UCSD-AML1 (cell line): ENCODE measurements around the gene ADORA2A.
"Not testable (repeated sequence)": the region's sequence is repeated elsewhere in the genome, so short reads cannot be mapped to it uniquely, and the experiment has no call there.

Experiments
- DNase-seq: peaks from one replicate; lab custom pipeline; 2025; ENCODE audit not compliant: unreplicated experiment; lab: John Stamatoyannopoulos, UW

The ADORA2A gene

DNA sequence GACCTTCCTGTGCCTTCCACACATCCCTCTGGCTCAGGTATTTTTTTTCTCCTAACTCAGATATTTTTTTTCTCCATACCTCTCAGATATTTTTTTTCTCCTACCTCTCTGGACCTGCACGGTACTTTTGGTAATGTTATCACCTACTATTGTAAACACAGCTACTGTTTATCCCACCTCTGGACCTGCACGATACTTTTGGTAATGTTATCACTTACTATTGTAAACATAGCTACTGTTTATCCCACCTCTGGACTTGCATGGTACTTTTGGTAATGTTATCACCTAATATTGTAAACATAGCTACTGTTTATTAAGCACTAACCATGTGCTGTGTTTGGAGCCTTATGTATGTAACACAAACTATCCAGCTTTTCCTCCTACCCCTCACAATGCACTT is 55.6 kb downstream of the ADORA2A start:
- no peak for DNase-seq

GRCh38 chr22:24483976-24484545 is 56.7 kb downstream of the ADORA2A start:
- no peak for DNase-seq

GRCh38 chr22:24485170-24485569 is 57.8 kb downstream of the ADORA2A start:
- DNase-seq: no peak

GRCh38 chr22:24485608-24486007 is 58.2 kb downstream of the ADORA2A start:
- no peak for DNase-seq

GRCh38 chr22:24486501-24486921 is 59.1 kb downstream of the ADORA2A start:
- no peak for DNase-seq

- no peak for DNase-seq
These were observed 61.6 kb downstream of the ADORA2A start for GRCh38 chr22:24489011-24489410.

GRCh38 chr22:24489434-24489833 is 62.0 kb downstream of the ADORA2A start:
- not testable (repeated sequence) for DNase-seq
